Measurements from ENCODE around the gene MUC2. TPM values are rescaled to one million over a fixed set of nuclear protein-coding genes. Genes with fewer than 3 reads are reported as not detected.

Gene MUC2
- total RNA-seq, 1 experiment from 2014 or later: 0.47 TPM

DNA sequence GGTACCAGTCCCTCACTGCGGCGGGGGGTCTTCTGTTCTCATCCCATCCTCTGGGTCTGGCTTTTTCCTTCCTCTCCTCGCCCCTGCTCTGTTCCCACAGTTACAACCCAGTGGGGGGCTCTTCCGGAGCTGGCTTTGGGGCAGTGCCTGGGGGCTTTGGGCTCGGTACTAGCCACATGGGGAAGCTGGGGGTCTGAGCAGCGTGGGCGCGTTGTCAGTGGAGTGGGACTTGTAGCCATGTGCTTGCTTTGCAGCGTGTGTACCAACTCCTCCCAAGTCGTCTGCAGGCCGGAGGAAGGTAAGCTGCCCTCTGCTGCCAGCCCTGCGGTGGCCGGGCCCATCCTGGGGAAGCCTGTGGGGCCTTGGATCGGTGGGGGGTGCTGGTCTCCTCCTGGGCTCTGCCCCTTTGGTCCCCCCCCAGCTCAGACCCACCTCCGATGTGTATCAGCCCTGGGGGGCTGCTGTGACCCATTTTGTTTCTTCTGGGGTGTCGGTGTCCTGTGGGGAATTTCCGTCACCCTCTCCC, 17.5 kb downstream of the MUC2 start:
- Histone ChIP-seq H4K20me1 (ENCODE audit: insufficient read depth) (no peaks in the 10 kb centered on the region), H3K4me2 (ENCODE audit: low read length) (no peak overlapping the region), H3K9me2 (ENCODE audit: insufficient read depth) (no peaks in the 10 kb centered on the region), H3K79me2 (ENCODE audit: insufficient read depth, low read length) (no peaks in the 10 kb centered on the region), H3K4me1 (ENCODE audit: control insufficient read depth in 1 of 2, insufficient read depth in 2 of 2, low read length in 2 of 2) (no peaks in the 10 kb centered on the region), H3K9me3 (ENCODE audit: control insufficient read depth in 1 of 2, insufficient read depth in 1 of 2, low read depth in 1 of 2, low read length in 2 of 2) (no peaks in the 10 kb centered on the region; a peak in 1 of 4 replicates), H3K4me3 (replicated peaks in 1 of 2; ENCODE audit: low read depth in 1 of 2, low read length in 2 of 2) (no peak overlapping the region), H3K36me3 (ENCODE audit: control insufficient read depth in 1 of 2, insufficient read depth in 2 of 2, low read length in 2 of 2) (no peaks in the 10 kb centered on the region), H3K27me3 (ENCODE audit: insufficient read depth, low read length) (no peaks in the 10 kb centered on the region), H2AFZ (ENCODE audit: low read depth, low read length, poor library complexity, severe bottlenecking) (no peak overlapping the region), H3K9ac (ENCODE audit: low read length) (no peak overlapping the region), H3K27ac (ENCODE audit: low read depth, low read length) (no peak overlapping the region)
- CTCF ChIA-PET: no interaction called here
- ATAC-seq (no peak), DNase-seq (ENCODE audit: low read depth, low spot score) (no peak)
- TF ChIP-seq CEBPB (IDR thresholded peaks at IDR 0.05; ENCODE audit: low read depth): no peak
- TF ChIP-seq SIN3A (IDR thresholded peaks at IDR 0.05; ENCODE audit: low read depth): no peak
- TF ChIP-seq EZH2 (IDR thresholded peaks at IDR 0.05): no peak
- TF ChIP-seq, protein P1, sequence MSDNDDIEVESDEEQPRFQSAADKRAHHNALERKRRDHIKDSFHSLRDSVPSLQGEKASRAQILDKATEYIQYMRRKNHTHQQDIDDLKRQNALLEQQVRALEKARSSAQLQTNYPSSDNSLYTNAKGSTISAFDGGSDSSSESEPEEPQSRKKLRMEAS (IDR thresholded peaks at IDR 0.05): no peak
- no peak for TF ChIP-seq FOSL1 (IDR thresholded peaks at IDR 0.05; ENCODE audit: low read depth)
- TF ChIP-seq POLR2A (IDR thresholded peaks at IDR 0.05; ENCODE audit: borderline replicate concordance, extremely low read depth, insufficient read depth, insufficient read length): no peak
- TF ChIP-seq ZNF274 (IDR thresholded peaks at IDR 0.05; ENCODE audit: low read depth, low read length): no peak
- TF ChIP-seq CBX3 (IDR thresholded peaks at IDR 0.05; ENCODE audit: low read depth): no peak
- TF ChIP-seq, protein P2, sequence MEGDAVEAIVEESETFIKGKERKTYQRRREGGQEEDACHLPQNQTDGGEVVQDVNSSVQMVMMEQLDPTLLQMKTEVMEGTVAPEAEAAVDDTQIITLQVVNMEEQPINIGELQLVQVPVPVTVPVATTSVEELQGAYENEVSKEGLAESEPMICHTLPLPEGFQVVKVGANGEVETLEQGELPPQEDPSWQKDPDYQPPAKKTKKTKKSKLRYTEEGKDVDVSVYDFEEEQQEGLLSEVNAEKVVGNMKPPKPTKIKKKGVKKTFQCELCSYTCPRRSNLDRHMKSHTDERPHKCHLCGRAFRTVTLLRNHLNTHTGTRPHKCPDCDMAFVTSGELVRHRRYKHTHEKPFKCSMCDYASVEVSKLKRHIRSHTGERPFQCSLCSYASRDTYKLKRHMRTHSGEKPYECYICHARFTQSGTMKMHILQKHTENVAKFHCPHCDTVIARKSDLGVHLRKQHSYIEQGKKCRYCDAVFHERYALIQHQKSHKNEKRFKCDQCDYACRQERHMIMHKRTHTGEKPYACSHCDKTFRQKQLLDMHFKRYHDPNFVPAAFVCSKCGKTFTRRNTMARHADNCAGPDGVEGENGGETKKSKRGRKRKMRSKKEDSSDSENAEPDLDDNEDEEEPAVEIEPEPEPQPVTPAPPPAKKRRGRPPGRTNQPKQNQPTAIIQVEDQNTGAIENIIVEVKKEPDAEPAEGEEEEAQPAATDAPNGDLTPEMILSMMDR (IDR thresholded peaks at IDR 0.05 in 2 of 3, conservative IDR thresholded peaks at IDR 0.05 in 1 of 3; ENCODE audit: borderline replicate concordance in 1 of 3, insufficient read depth in 1 of 3, low read depth in 2 of 3, low read length in 2 of 3): no peak
- no peak for TF ChIP-seq YY1 (IDR thresholded peaks at IDR 0.05; ENCODE audit: extremely low read depth, insufficient replicate concordance, low read depth, low read length)
- TF ChIP-seq ATF3 (IDR thresholded peaks at IDR 0.05): no peak
- no peak for TF ChIP-seq RAD21 (IDR thresholded peaks at IDR 0.05; ENCODE audit: low read depth)
- TF ChIP-seq, protein P3, sequence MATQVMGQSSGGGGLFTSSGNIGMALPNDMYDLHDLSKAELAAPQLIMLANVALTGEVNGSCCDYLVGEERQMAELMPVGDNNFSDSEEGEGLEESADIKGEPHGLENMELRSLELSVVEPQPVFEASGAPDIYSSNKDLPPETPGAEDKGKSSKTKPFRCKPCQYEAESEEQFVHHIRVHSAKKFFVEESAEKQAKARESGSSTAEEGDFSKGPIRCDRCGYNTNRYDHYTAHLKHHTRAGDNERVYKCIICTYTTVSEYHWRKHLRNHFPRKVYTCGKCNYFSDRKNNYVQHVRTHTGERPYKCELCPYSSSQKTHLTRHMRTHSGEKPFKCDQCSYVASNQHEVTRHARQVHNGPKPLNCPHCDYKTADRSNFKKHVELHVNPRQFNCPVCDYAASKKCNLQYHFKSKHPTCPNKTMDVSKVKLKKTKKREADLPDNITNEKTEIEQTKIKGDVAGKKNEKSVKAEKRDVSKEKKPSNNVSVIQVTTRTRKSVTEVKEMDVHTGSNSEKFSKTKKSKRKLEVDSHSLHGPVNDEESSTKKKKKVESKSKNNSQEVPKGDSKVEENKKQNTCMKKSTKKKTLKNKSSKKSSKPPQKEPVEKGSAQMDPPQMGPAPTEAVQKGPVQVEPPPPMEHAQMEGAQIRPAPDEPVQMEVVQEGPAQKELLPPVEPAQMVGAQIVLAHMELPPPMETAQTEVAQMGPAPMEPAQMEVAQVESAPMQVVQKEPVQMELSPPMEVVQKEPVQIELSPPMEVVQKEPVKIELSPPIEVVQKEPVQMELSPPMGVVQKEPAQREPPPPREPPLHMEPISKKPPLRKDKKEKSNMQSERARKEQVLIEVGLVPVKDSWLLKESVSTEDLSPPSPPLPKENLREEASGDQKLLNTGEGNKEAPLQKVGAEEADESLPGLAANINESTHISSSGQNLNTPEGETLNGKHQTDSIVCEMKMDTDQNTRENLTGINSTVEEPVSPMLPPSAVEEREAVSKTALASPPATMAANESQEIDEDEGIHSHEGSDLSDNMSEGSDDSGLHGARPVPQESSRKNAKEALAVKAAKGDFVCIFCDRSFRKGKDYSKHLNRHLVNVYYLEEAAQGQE (IDR thresholded peaks at IDR 0.05; ENCODE audit: low read depth): no peak
- TF ChIP-seq SRF (IDR thresholded peaks at IDR 0.05; ENCODE audit: low read depth): no peak
- TF ChIP-seq ZFX (IDR thresholded peaks at IDR 0.05): no peak
- TF ChIP-seq ZBTB33 (IDR thresholded peaks at IDR 0.05; ENCODE audit: extremely low read depth, insufficient replicate concordance, low read length): no peak
- TF ChIP-seq ELF1 (IDR thresholded peaks at IDR 0.05; ENCODE audit: borderline replicate concordance, low read depth): no peak
- TF ChIP-seq SP1 (IDR thresholded peaks at IDR 0.05; ENCODE audit: low read depth): no peak
- no TSS peak for BruUV-seq (replicated peaks)
- RAD21 ChIA-PET (ENCODE audit: low non-redundant PET in 1 of 2, low total read pairs in 2 of 2, uncharacterized antibody in 2 of 2, unreplicated experiment in 2 of 2): no interaction called here
- POLR2A ChIA-PET: no interaction called here
- intact Hi-C loops (cut with micrococcal nuclease): no loop called here
